Activated CD4-positive, alpha-beta T cell treated with anti-CD3 and anti-CD28 coated beads for 36 hours (primary cell): ENCODE data around the gene MRPL52. TPM values are rescaled to one million over a fixed set of nuclear protein-coding genes. Genes with fewer than 3 reads are reported as not detected.
A peak's percentile ranks its signal among the peaks of the same experiment; 100 is the strongest.

ENCODE experiments used
- ATAC-seq: fragments of 200-7000 bp; cut with Tn5 transposase; one replicate; pipeline ENCODE4 v1.10.0; 2021; ENCODE audit warnings: mild to moderate bottlenecking, moderate library complexity
- CTCF ChIA-PET: fragments of 350-600 bp; sonication (Branson Sonifier 250); formaldehyde crosslinking; loops from one replicate; lab custom pipeline; 2021; ENCODE audit warnings: antibody characterized with exemption; lab: Charles Lee
- POLR2A ChIA-PET: fragments of 350-600 bp; sonication (Branson Sonifier 250); formaldehyde crosslinking; loops from one replicate; lab custom pipeline; 2021; ENCODE audit warnings: antibody characterized with exemption, inconsistent platforms; lab: Charles Lee
- DNase-seq: peaks from one replicate; pipeline ENCODE4 v3.0.0-alpha.2; 2020
- H3K27ac Mint-ChIP-seq: one replicate; pipeline ENCODE4 v1.8.0; 2021; ENCODE audit warnings: mixed read lengths
- H3K27me3 Mint-ChIP-seq: one replicate; pipeline ENCODE4 v1.8.0; 2021; ENCODE audit warnings: mixed read lengths
- H3K36me3 Mint-ChIP-seq: one replicate; pipeline ENCODE4 v1.8.0; 2021; ENCODE audit warnings: low read depth, mixed read lengths
- H3K4me1 Mint-ChIP-seq: one replicate; pipeline ENCODE4 v1.8.0; 2021; ENCODE audit warnings: mixed read lengths
- H3K4me3 Mint-ChIP-seq: one replicate; pipeline ENCODE4 v1.8.0; 2021; ENCODE audit warnings: mild to moderate bottlenecking, moderate library complexity, mixed read lengths
- H3K9me3 Mint-ChIP-seq: one replicate; pipeline ENCODE4 v1.8.0; 2021; ENCODE audit warnings: low read depth, mixed read lengths
- intact Hi-C, 2 experiments: fragments of 100-400 bp; cut with DNase I in 1 of 2; cut with micrococcal nuclease in 1 of 2; formaldehyde crosslinking; loops; one replicate each; pipeline versions ENCODE4 v1.14.2 to v1.15.1; 2022 to 2024; cut with DNase I, micrococcal nuclease
- total RNA-seq, 2 experiments: library from RNA; stranded (reverse); gene quantifications; one replicate each; pipeline ENCODE4 v1.2.3, GENCODE V29; 2021

MRPL52 gene
- total RNA-seq, 2 experiments from 2014 or later = 115 to 136 TPM

GRCh38 chr14:22883173-22883976, 53.7 kb downstream of the MRPL52 start, which contains the start of gene REM2:
REM2 (plus strand) TSS chr14:22883222; CDS start chr14:22883288, 66 bp downstream.
- peaks cover 2% of the 10 kb centered on the region for H3K27me3 Mint-ChIP-seq
- DNase-seq (no peak), ATAC-seq (no peak)
- no peak within 1 kb of the TSS for H3K4me3 Mint-ChIP-seq
- ChIA-PET POLR2A (interaction anchor here (0.5 to 1.1 kb wide), 4 partner anchors 11 to 376 kb away, joined by 3 to 10 read pairs (median 4); no protein-coding TSS in a partner anchor), CTCF (interaction anchor here (0.6 to 10.6 kb wide), 6 partner anchors 11 to 35 kb away, joined by 3 to 111 read pairs (median 18); partner anchors contain the start of gene LRP10)
- peak within 1 kb of the TSS; percentile 51 for H3K27ac Mint-ChIP-seq
- peaks cover 40% of the 10 kb centered on the region for H3K4me1 Mint-ChIP-seq
- H3K9me3 Mint-ChIP-seq = no peaks in the 10 kb centered on the region
- intact Hi-C loops = no loop called here
- peaks cover 2% of the 10 kb centered on the region for H3K36me3 Mint-ChIP-seq

- ATAC-seq = no peak
- POLR2A ChIA-PET = interaction anchor here (0.5 to 1.1 kb wide), 3 partner anchors 12 to 32 kb away, joined by 3 to 4 read pairs (median 3); no protein-coding TSS in a partner anchor
- H3K36me3 Mint-ChIP-seq = no peaks in the 10 kb centered on the region
- no peak overlapping the region for H3K27ac Mint-ChIP-seq
- H3K4me1 Mint-ChIP-seq = peaks cover 40% of the 10 kb centered on the region
- H3K27me3 Mint-ChIP-seq = peaks cover 2% of the 10 kb centered on the region
- no peak for DNase-seq
- no peak overlapping the region for H3K4me3 Mint-ChIP-seq
- no peaks in the 10 kb centered on the region for H3K9me3 Mint-ChIP-seq
- CTCF ChIA-PET = interaction anchor here (0.6 to 10.6 kb wide), 7 partner anchors 12 to 314 kb away, joined by 3 to 111 read pairs (median 4); partner anchors contain the start of gene LRP10
- intact Hi-C loops = no loop called here
Observed at GRCh38 chr14:22884076-22884737, 54.5 kb downstream of the MRPL52 start.

Other genes with a start within 250 kb of the MRPL52 start
- 100 to 1,000 TPM; 265 to 302 TPM for gene DAD1, start 240.7 kb upstream of the MRPL52 start, total RNA-seq
- gene ABHD4, start 231.6 kb upstream of the MRPL52 start, total RNA-seq = 10 to 100 TPM in 1 of 2 experiments, 1 to 10 TPM in 1; 8.3 to 10.5 TPM
- gene OR6J1, start 185.5 kb upstream of the MRPL52 start, total RNA-seq = not detected
- gene OXA1L, start 63.2 kb upstream of the MRPL52 start, total RNA-seq = 100 to 1,000 TPM; 136 to 148 TPM
- gene SLC7A7, start 14.5 kb upstream of the MRPL52 start, total RNA-seq = under 1 TPM; 0.50 to 0.72 TPM
- gene MMP14, start 6.7 kb downstream of the MRPL52 start, total RNA-seq = 1 to 10 TPM; 2.0 to 2.1 TPM
- gene LRP10, start 41.9 kb downstream of the MRPL52 start, total RNA-seq = 10 to 100 TPM; 36.3 to 41.8 TPM
- gene REM2, start 53.3 kb downstream of the MRPL52 start, total RNA-seq = under 1 TPM; 0.33 to 0.48 TPM
- gene RBM23, start 89.3 kb downstream of the MRPL52 start, total RNA-seq = 10 to 100 TPM; 61.6 to 68.6 TPM
- 100 to 1,000 TPM; 121 to 151 TPM for gene PRMT5, start 99.5 kb downstream of the MRPL52 start, total RNA-seq
- gene HAUS4, start 127.2 kb downstream of the MRPL52 start, total RNA-seq = 10 to 100 TPM; 62.5 to 84.4 TPM
- gene AJUBA, start 152.7 kb downstream of the MRPL52 start, total RNA-seq = 1 to 10 TPM; 2.9 to 3.2 TPM
- gene C14orf93, start 180.3 kb downstream of the MRPL52 start, total RNA-seq = 10 to 100 TPM; 10.7 to 11.5 TPM
- 100 to 1,000 TPM; 104 to 129 TPM for gene PSMB5, start 205.0 kb downstream of the MRPL52 start, total RNA-seq
- not detected for gene PSMB11, start 212.3 kb downstream of the MRPL52 start, total RNA-seq
- 1 to 10 TPM in 1 of 2 experiments, under 1 TPM in 1; 0.82 to 1.1 TPM for gene CDH24, start 227.6 kb downstream of the MRPL52 start, total RNA-seq